ENCODE measurements around the gene TENM4. TPM values are rescaled to one million over a fixed set of nuclear protein-coding genes. Genes with fewer than 3 reads are reported as not detected.

TENM4 gene
- total RNA-seq, 1 experiment from 2014 or later = 25.0 TPM

DNA sequence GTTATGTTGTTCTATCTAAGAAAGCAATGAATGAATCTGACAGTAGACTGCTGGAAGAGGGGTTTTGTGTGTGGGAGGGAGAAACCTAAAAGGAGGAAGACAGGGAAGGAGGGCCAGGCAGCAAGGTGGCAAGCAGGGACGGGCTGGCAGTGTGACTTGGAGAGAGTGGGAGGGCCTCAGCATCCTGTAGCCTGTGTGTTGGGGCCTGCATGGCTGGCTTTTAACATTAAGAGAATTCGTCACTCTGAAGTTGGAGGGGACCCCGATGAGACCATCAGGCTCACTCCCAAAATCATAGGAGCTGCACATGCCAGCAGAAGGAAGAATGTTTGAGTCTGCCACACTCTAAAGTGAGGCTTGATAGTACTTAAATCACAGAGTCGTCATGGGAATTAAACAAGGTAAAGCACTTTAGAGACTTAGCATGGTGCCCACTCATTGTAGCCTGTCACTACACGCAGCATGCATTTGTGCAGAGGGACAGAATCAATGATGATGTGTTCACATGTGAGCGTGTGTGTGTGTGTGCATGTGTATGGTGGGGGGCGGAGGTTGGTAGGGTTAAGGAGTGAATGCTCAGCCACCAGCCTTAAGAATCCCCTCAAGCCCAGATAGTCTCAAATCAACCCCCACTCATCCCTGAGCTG is 199.5 kb downstream of the TENM4 start:
- no peak overlapping the region for H3K27ac Mint-ChIP-seq
- H3K36me3 Mint-ChIP-seq = no peaks in the 10 kb centered on the region
- peaks cover 18% of the 10 kb centered on the region for H3K4me1 Mint-ChIP-seq
- POLR2A ChIA-PET = no interaction called here
- H3K9me3 Mint-ChIP-seq = no peaks in the 10 kb centered on the region
- no peaks in the 10 kb centered on the region for H3K27me3 Mint-ChIP-seq (ENCODE audit: low read depth)
- CTCF ChIA-PET = interaction anchor here (0.9 kb wide), 1 partner anchor 34 kb away, joined by 3 read pairs; no protein-coding TSS in a partner anchor
- DNase-seq (ENCODE audit: low spot score) = no peak
- no peak overlapping the region for H3K4me3 Mint-ChIP-seq
- no peak for ATAC-seq
- no peak for TF ChIP-seq MXD4 (CRISPR knock-in tag; IDR thresholded peaks at IDR 0.05; ENCODE audit: borderline replicate concordance)
- TF ChIP-seq SMAD3 (CRISPR knock-in tag; IDR thresholded peaks at IDR 0.05; ENCODE audit: borderline replicate concordance) = no peak
- TF ChIP-seq CREB1 (CRISPR knock-in tag; IDR thresholded peaks at IDR 0.05) = no peak
- TF ChIP-seq, protein P1, sequence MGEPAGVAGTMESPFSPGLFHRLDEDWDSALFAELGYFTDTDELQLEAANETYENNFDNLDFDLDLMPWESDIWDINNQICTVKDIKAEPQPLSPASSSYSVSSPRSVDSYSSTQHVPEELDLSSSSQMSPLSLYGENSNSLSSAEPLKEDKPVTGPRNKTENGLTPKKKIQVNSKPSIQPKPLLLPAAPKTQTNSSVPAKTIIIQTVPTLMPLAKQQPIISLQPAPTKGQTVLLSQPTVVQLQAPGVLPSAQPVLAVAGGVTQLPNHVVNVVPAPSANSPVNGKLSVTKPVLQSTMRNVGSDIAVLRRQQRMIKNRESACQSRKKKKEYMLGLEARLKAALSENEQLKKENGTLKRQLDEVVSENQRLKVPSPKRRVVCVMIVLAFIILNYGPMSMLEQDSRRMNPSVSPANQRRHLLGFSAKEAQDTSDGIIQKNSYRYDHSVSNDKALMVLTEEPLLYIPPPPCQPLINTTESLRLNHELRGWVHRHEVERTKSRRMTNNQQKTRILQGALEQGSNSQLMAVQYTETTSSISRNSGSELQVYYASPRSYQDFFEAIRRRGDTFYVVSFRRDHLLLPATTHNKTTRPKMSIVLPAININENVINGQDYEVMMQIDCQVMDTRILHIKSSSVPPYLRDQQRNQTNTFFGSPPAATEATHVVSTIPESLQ (CRISPR knock-in tag; IDR thresholded peaks at IDR 0.05) = no peak
- TF ChIP-seq, protein P2, sequence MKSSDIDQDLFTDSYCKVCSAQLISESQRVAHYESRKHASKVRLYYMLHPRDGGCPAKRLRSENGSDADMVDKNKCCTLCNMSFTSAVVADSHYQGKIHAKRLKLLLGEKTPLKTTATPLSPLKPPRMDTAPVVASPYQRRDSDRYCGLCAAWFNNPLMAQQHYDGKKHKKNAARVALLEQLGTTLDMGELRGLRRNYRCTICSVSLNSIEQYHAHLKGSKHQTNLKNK (CRISPR knock-in tag; IDR thresholded peaks at IDR 0.05) = no peak
- TF ChIP-seq, protein P3, sequence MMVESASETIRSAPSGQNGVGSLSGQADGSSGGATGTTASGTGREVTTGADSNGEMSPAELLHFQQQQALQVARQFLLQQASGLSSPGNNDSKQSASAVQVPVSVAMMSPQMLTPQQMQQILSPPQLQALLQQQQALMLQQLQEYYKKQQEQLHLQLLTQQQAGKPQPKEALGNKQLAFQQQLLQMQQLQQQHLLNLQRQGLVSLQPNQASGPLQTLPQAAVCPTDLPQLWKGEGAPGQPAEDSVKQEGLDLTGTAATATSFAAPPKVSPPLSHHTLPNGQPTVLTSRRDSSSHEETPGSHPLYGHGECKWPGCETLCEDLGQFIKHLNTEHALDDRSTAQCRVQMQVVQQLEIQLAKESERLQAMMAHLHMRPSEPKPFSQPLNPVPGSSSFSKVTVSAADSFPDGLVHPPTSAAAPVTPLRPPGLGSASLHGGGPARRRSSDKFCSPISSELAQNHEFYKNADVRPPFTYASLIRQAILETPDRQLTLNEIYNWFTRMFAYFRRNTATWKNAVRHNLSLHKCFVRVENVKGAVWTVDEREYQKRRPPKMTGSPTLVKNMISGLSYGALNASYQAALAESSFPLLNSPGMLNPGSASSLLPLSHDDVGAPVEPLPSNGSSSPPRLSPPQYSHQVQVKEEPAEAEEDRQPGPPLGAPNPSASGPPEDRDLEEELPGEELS (CRISPR knock-in tag; IDR thresholded peaks at IDR 0.05) = no peak
- TF ChIP-seq, protein P4, sequence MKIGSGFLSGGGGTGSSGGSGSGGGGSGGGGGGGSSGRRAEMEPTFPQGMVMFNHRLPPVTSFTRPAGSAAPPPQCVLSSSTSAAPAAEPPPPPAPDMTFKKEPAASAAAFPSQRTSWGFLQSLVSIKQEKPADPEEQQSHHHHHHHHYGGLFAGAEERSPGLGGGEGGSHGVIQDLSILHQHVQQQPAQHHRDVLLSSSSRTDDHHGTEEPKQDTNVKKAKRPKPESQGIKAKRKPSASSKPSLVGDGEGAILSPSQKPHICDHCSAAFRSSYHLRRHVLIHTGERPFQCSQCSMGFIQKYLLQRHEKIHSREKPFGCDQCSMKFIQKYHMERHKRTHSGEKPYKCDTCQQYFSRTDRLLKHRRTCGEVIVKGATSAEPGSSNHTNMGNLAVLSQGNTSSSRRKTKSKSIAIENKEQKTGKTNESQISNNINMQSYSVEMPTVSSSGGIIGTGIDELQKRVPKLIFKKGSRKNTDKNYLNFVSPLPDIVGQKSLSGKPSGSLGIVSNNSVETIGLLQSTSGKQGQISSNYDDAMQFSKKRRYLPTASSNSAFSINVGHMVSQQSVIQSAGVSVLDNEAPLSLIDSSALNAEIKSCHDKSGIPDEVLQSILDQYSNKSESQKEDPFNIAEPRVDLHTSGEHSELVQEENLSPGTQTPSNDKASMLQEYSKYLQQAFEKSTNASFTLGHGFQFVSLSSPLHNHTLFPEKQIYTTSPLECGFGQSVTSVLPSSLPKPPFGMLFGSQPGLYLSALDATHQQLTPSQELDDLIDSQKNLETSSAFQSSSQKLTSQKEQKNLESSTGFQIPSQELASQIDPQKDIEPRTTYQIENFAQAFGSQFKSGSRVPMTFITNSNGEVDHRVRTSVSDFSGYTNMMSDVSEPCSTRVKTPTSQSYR (CRISPR knock-in tag; IDR thresholded peaks at IDR 0.05) = no peak
- TF ChIP-seq NFATC4 (CRISPR knock-in tag; IDR thresholded peaks at IDR 0.05) = no peak
- TF ChIP-seq EMX1 (CRISPR knock-in tag; IDR thresholded peaks at IDR 0.05) = no peak
- no peak for TF ChIP-seq SP1 (CRISPR knock-in tag; conservative IDR thresholded peaks at IDR 0.05)
- TF ChIP-seq, protein P5, sequence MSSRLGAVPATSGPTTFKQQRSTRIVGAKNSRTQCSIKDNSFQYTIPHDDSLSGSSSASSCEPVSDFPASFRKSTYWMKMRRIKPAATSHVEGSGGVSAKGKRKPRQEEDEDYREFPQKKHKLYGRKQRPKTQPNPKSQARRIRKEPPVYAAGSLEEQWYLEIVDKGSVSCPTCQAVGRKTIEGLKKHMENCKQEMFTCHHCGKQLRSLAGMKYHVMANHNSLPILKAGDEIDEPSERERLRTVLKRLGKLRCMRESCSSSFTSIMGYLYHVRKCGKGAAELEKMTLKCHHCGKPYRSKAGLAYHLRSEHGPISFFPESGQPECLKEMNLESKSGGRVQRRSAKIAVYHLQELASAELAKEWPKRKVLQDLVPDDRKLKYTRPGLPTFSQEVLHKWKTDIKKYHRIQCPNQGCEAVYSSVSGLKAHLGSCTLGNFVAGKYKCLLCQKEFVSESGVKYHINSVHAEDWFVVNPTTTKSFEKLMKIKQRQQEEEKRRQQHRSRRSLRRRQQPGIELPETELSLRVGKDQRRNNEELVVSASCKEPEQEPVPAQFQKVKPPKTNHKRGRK (CRISPR knock-in tag; IDR thresholded peaks at IDR 0.05; ENCODE audit: borderline replicate concordance) = no peak
- no peak for TF ChIP-seq NFYB (CRISPR knock-in tag; conservative IDR thresholded peaks at IDR 0.05; ENCODE audit: low read depth)
- TF ChIP-seq FOXK1 (CRISPR knock-in tag; IDR thresholded peaks at IDR 0.05) = no peak

DNA sequence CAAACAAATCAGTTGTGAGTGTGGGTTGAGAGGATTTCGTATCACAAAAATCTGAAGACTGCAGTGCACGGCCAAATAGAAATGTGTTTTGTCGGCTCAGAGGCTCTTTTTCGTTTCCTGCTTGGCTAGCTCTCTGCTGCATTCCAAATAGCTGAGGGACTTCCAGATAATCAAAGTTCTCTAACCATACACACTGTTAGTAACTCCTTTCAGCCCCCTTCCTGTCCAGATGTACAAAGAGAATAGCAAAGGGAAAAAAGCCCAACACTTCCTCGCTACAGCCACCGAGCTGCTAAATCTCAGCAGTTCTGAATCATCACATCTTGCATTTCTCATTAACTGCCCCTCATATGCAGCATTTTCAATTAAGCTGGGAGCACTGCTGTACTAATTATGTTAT is 203.1 kb downstream of the TENM4 start:
- Mint-ChIP-seq H3K36me3 (no peaks in the 10 kb centered on the region), H3K27ac (no peak overlapping the region), H3K4me3 (no peak overlapping the region), H3K9me3 (no peaks in the 10 kb centered on the region), H3K27me3 (ENCODE audit: low read depth) (no peaks in the 10 kb centered on the region), H3K4me1 (peaks cover 11% of the 10 kb centered on the region)
- ATAC-seq (no peak), DNase-seq (ENCODE audit: low spot score) (no peak)
- ChIA-PET CTCF (no interaction called here), POLR2A (no interaction called here)
- TF ChIP-seq ZNF423 (CRISPR knock-in tag; IDR thresholded peaks at IDR 0.05) (no peak), FOXK1 (CRISPR knock-in tag; IDR thresholded peaks at IDR 0.05) (no peak), ZNF416 (CRISPR knock-in tag; IDR thresholded peaks at IDR 0.05) (no peak), CREB1 (CRISPR knock-in tag; IDR thresholded peaks at IDR 0.05) (no peak)
- TF ChIP-seq, protein P6, sequence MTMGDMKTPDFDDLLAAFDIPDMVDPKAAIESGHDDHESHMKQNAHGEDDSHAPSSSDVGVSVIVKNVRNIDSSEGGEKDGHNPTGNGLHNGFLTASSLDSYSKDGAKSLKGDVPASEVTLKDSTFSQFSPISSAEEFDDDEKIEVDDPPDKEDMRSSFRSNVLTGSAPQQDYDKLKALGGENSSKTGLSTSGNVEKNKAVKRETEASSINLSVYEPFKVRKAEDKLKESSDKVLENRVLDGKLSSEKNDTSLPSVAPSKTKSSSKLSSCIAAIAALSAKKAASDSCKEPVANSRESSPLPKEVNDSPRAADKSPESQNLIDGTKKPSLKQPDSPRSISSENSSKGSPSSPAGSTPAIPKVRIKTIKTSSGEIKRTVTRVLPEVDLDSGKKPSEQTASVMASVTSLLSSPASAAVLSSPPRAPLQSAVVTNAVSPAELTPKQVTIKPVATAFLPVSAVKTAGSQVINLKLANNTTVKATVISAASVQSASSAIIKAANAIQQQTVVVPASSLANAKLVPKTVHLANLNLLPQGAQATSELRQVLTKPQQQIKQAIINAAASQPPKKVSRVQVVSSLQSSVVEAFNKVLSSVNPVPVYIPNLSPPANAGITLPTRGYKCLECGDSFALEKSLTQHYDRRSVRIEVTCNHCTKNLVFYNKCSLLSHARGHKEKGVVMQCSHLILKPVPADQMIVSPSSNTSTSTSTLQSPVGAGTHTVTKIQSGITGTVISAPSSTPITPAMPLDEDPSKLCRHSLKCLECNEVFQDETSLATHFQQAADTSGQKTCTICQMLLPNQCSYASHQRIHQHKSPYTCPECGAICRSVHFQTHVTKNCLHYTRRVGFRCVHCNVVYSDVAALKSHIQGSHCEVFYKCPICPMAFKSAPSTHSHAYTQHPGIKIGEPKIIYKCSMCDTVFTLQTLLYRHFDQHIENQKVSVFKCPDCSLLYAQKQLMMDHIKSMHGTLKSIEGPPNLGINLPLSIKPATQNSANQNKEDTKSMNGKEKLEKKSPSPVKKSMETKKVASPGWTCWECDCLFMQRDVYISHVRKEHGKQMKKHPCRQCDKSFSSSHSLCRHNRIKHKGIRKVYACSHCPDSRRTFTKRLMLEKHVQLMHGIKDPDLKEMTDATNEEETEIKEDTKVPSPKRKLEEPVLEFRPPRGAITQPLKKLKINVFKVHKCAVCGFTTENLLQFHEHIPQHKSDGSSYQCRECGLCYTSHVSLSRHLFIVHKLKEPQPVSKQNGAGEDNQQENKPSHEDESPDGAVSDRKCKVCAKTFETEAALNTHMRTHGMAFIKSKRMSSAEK (CRISPR knock-in tag; IDR thresholded peaks at IDR 0.05; ENCODE audit: borderline replicate concordance) = no peak
- TF ChIP-seq, protein P7, sequence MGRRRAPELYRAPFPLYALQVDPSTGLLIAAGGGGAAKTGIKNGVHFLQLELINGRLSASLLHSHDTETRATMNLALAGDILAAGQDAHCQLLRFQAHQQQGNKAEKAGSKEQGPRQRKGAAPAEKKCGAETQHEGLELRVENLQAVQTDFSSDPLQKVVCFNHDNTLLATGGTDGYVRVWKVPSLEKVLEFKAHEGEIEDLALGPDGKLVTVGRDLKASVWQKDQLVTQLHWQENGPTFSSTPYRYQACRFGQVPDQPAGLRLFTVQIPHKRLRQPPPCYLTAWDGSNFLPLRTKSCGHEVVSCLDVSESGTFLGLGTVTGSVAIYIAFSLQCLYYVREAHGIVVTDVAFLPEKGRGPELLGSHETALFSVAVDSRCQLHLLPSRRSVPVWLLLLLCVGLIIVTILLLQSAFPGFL (CRISPR knock-in tag; IDR thresholded peaks at IDR 0.05; ENCODE audit: borderline replicate concordance) = no peak
- TF ChIP-seq, protein P8, sequence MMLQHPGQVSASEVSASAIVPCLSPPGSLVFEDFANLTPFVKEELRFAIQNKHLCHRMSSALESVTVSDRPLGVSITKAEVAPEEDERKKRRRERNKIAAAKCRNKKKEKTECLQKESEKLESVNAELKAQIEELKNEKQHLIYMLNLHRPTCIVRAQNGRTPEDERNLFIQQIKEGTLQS (CRISPR knock-in tag; conservative IDR thresholded peaks at IDR 0.05) = no peak
- TF ChIP-seq, protein P9, sequence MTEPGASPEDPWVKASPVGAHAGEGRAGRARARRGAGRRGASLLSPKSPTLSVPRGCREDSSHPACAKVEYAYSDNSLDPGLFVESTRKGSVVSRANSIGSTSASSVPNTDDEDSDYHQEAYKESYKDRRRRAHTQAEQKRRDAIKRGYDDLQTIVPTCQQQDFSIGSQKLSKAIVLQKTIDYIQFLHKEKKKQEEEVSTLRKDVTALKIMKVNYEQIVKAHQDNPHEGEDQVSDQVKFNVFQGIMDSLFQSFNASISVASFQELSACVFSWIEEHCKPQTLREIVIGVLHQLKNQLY (CRISPR knock-in tag; IDR thresholded peaks at IDR 0.05) = no peak

All from WTC11 (cell line).